SK-N-MC (cell line): ENCODE data around the gene MOGAT1.

Source experiments
- EZH2 ChIP-seq: fragments of 200-600 bp; sonication (generic); IDR thresholded peaks from one replicate; pipeline ENCODE4 v1.6.1; 2017; ENCODE audit warnings: antibody characterized with exemption
- POLR2AphosphoS5 ChIP-seq: IDR thresholded peaks from 2 replicates; pipeline ENCODE4 v1.6.1; 2012; ENCODE audit warnings: mild to moderate bottlenecking, low read depth, low read length, borderline replicate concordance

- TF ChIP-seq EZH2 (no peak), POLR2AphosphoS5 (no peak)
Observed at GRCh38 chr2:222736301-222736700, 64.8 kb downstream of the MOGAT1 start.
